ENCODE measurements around the gene AP2A2. TPM values are rescaled to one million over a fixed set of nuclear protein-coding genes. Genes with fewer than 3 reads are reported as not detected.
A peak's percentile ranks its signal among the peaks of the same experiment; 100 is the strongest.

The AP2A2 gene
- total and polyA plus RNA-seq, 8 donors: 40.0 to 60.2 (median 50.6) TPM

DNA sequence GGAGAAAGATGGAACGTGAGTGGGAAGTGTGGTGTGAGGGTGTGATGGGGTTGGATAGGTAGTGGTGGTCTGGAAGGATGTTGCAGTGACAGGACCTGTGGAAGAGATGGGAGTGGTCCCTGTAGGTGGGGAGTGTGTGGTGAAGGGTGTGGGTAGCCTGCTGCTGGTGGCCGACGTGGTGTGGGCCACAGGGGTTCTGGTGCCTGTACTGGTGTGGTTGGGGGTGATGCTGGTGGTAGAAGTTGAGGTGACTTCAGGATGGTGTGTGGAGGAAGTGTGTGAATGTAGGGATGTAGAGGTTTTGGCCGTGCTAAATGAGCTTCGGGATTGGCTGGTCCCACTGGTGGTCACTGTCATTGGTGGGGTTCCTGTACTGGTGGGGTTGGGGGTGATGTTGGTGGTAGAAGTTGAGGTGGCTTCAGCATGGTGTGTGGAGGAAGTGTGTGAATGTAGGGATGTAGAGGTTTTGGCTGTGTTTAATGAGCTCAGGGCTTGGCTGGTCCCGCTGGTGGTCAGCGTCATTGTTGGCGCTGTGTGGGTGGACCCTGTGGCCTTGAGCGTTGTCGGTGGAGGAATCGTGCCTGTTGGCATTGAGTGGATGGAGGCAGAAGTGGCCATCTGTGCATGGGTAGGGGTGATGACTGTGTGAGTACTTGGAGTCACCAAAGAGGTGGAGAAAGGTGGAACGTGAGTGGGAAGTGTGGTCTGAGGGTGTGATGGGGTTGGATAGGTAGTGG is 91.8 kb downstream of the AP2A2 start:
- FAIRE-seq (no peak), ATAC-seq (peak; percentile 8 to 25 (median 16))
- intact Hi-C loops (cut with DNase I): no loop called here

DNA sequence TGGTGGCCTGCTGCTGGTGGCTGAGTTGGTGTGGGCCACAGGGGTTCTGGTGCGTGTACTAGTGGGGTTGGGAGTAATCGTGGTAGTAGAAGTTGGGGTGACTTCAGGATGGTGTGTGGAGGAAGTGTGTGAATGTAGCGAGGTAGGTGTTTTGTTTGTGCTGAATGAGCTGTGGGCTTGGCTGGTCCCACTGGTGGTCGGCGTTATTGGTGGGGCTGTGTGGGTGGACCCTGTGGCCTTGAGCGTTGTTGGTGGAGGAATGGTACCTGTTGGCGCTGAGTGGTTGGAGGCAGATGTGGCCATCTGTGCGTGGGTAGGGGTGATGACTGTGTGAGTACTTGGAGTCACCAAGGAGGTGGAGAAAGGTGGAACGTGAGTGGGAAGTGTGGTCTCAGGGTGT is 92.4 kb downstream of the AP2A2 start:
- intact Hi-C loops (cut with DNase I): no loop called here
- no peaks in the 10 kb centered on the region for H3K36me3 ChIP-seq
- no peak overlapping the region for H3K27ac ChIP-seq
- WGBS, 2 donors: 87 to 89% methylated on average over 9 of the region's 9 CpGs
- H3K4me1 ChIP-seq: no peaks in the 10 kb centered on the region
- FAIRE-seq (no peak), ATAC-seq (no peak), DNase-seq (peak in 1 of 6 donors; percentile 44)
- H3K4me3 ChIP-seq: no peak overlapping the region
- H3K9me3 ChIP-seq: no peaks in the 10 kb centered on the region
- no peaks in the 10 kb centered on the region for H3K27me3 ChIP-seq
- TF ChIP-seq, protein P1, sequence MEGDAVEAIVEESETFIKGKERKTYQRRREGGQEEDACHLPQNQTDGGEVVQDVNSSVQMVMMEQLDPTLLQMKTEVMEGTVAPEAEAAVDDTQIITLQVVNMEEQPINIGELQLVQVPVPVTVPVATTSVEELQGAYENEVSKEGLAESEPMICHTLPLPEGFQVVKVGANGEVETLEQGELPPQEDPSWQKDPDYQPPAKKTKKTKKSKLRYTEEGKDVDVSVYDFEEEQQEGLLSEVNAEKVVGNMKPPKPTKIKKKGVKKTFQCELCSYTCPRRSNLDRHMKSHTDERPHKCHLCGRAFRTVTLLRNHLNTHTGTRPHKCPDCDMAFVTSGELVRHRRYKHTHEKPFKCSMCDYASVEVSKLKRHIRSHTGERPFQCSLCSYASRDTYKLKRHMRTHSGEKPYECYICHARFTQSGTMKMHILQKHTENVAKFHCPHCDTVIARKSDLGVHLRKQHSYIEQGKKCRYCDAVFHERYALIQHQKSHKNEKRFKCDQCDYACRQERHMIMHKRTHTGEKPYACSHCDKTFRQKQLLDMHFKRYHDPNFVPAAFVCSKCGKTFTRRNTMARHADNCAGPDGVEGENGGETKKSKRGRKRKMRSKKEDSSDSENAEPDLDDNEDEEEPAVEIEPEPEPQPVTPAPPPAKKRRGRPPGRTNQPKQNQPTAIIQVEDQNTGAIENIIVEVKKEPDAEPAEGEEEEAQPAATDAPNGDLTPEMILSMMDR (IDR thresholded peaks at IDR 0.05): no peak

More for the DNA sequence above, 91.8 kb downstream of the AP2A2 start:
- 83 to 86% methylated on average over 12 of the region's 12 CpGs for WGBS, 2 donors
- Histone ChIP-seq H3K9me3 (no peaks in the 10 kb centered on the region), H3K27me3 (no peaks in the 10 kb centered on the region), H3K36me3 (no peaks in the 10 kb centered on the region), H3K4me3 (no peak overlapping the region), H3K4me1 (peaks cover 3 to 5% (median 4%) of the 10 kb centered on the region in 3 donors), H3K27ac (no peak overlapping the region)
- TF ChIP-seq, protein P1 (IDR thresholded peaks at IDR 0.05): no peak
- DNase-seq: peak in 2 of 6 donors; percentile 50 to 74

DNA sequence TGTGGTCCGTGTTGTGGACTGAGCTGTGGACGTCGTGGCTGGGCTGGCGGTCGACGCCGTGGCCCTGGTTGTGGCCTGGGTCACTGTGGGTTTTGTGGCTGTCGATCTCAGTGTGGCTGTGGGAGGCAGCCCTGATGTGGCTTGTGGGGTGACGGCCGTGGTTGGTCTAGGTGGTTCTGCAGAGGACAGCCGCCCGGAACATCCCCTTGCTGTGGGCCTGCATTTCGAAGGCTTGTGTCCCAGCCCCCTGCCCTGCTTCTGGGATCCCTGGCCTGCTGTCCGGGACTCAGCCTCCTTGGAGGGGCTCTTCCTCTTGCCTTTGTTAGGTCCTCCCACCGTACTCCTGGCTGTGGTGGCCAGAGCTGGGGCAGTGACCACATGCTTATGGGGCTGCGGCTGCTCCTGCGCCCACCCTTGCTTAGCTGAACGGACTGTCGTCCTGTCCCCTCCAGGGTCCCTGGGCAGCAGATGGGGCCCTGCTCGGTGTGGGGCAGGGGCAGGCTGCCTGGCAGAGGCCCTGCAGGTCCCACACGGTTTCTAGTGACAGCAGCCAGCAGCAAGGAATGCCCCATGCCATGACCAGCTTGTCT is 93.7 kb downstream of the AP2A2 start:
- no peaks in the 10 kb centered on the region for H3K9me3 ChIP-seq
- 88 to 92% methylated on average over 21 of the region's 21 CpGs for WGBS, 2 donors

DNA sequence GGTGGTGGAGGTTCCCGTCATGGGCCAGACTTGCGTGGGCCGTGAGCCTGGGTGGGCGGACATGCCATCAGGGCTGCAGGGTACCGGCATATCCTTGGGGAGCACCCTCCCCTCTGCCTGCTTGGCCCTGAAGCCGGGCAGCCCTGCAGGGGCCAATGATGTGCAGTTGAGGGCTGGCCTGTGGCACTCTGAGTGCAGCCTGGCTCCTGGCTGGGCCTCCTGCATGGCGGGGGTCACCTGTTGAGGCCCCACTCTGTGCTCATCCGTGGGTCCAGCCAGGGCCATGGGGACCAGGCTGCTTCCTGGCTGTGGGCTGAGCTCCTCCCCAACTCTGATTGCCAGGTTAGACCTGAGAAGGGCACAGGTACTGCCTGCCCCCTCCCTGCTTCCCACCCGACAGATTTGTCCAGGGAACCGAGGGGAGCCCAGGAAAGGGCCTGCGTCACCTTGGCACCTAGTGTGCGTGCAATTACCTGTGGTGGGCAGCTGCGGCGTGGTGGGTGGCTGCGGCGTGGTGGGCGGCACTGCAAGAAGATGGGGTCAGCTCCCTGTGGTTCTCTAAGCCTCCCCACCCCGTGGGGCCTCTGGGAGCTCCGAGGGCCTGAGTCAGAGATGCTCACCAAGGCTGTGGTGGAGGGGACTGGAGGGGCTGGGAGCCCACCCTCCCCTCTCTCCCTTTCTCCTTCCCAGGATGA is 94.7 kb downstream of the AP2A2 start:
- ATAC-seq: no peak
- no peaks in the 10 kb centered on the region for H3K9me3 ChIP-seq
- H3K4me3 ChIP-seq: no peak overlapping the region
- TF ChIP-seq, protein P1 (IDR thresholded peaks at IDR 0.05): no peak
- H3K27me3 ChIP-seq: no peaks in the 10 kb centered on the region
- no peak overlapping the region for H3K27ac ChIP-seq
- H3K4me1 ChIP-seq: no peaks in the 10 kb centered on the region
- no peaks in the 10 kb centered on the region for H3K36me3 ChIP-seq
- intact Hi-C loops (cut with DNase I): no loop called here
- no peak for FAIRE-seq
- DNase-seq: peak in 1 of 6 donors; percentile 67
- 95 to 99% methylated on average over 18 to 19 of the region's 19 CpGs for WGBS, 2 donors

More for the DNA sequence above, 93.7 kb downstream of the AP2A2 start:
- DNase-seq (peak in 1 of 6 donors; percentile 62), ATAC-seq (no peak), FAIRE-seq (no peak)
- Histone ChIP-seq H3K27ac (no peak overlapping the region), H3K4me3 (no peak overlapping the region), H3K4me1 (no peaks in the 10 kb centered on the region), H3K27me3 (no peaks in the 10 kb centered on the region), H3K36me3 (no peaks in the 10 kb centered on the region)
- TF ChIP-seq, protein P1 (IDR thresholded peaks at IDR 0.05): no peak
- intact Hi-C loops (cut with DNase I): no loop called here

Data from pancreas (tissue), 10 donors.